Thoracic aorta (tissue), 2 donors: ENCODE measurements around the gene MYL12A. TPM values are rescaled to one million over a fixed set of nuclear protein-coding genes. Genes with fewer than 3 reads are reported as not detected.
"Not testable (repeated sequence)": the region's sequence is repeated elsewhere in the genome, so short reads cannot be mapped to it uniquely, and the experiment has no call there.

ENCODE experiments used
- ATAC-seq: fragments of 150-250 bp; one replicate; pipeline ENCODE4 v1.8.0; 2017; ENCODE audit warnings: low read depth; ENCODE audit not compliant: insufficient number of reproducible peaks, low FRiP score
- DNase-seq: peaks from one replicate; pipeline ENCODE4 v3.0.0-alpha.2; 2020; ENCODE audit warnings: low spot score
- H3K27ac ChIP-seq, 2 donors: fragments of 200-600 bp; sonication (generic); 1 replicate in 1 of 2; 2 replicates in 1 of 2; pipeline ENCODE4 v1.5.1; 2016; ENCODE audit warnings: mild to moderate bottlenecking in 2 of 2, moderate library complexity in 2 of 2
- H3K27me3 ChIP-seq: fragments of 200-600 bp; sonication (generic); replicated peaks from 2 replicates; pipeline ENCODE4 v1.6.0; 2016; ENCODE audit warnings: mild to moderate bottlenecking; ENCODE audit not compliant: insufficient read depth
- H3K36me3 ChIP-seq: fragments of 200-600 bp; sonication (generic); one replicate; pipeline ENCODE4 v1.5.1; 2016
- H3K4me1 ChIP-seq, 2 donors: fragments of 200-600 bp; sonication (generic); 1 replicate in 1 of 2; 2 replicates in 1 of 2; pipeline versions ENCODE4 v1.5.1 to v1.6.0; 2016; ENCODE audit warnings: low read depth in 2 of 2, mild to moderate bottlenecking in 1 of 2; ENCODE audit not compliant: control insufficient read depth in 1 of 2
- H3K4me3 ChIP-seq: fragments of 200-600 bp; sonication (generic); 2 replicates; pipeline ENCODE4 v1.5.1; 2016; ENCODE audit warnings: mild to moderate bottlenecking
- H3K9me3 ChIP-seq: fragments of 200-600 bp; sonication (generic); 2 replicates; pipeline ENCODE4 v1.5.1; 2016
- total RNA-seq, 2 donors: library from RNA; depleted of rRNA; stranded (reverse); fragments of >200 nt; gene quantifications; one replicate each; pipeline versions ENCODE4 v1.1.0 to v1.2.3, GENCODE V29; 2016
- TF ChIP-seq, protein P1 (sequence below): fragments of 200-600 bp; sonication (generic); IDR thresholded peaks from one replicate; pipeline ENCODE4 v1.5.1; 2019; ENCODE audit warnings: antibody characterized with exemption

The MYL12A gene
- 100 to 1,000 TPM; 451 to 800 TPM for total RNA-seq

DNA sequence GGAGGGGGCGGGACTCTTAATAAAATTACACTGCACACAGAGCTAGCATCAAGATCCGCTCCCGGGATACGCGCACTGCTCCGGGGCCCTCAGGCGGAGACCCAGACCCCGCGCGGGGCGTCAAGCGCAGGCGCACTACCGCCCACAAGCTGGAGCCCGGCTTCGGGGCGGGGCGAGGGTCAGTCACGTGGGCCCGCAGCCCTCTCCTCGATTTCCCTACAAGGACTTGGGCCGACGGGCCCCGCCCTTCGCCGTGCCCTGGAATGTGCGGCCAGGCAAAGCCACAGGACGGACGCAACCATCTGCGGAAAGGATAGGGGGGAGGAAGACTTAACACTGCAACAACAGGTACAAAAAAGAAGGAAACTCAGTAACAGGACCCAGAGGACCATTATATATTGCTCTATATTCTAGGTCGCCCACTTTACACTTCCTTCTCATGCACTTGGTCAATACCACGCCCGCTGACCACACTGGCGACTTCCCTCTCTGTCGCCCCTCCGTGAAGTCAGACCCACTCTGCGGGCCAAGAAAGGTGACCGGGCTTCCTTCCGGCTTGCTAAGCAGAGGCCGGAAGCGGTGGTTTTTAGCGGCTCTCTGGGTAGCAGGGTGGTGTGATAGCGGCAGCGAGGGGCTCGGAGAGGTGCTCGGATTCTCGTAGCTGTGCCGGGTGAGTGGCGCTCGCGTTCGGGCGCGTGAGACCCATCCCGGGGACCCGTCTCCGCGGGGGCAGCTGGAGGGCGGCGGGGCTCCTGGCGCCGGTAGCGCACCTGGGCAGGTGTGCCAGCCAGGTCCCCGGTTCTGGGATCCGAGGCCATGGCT lies at the start of gene MYL12A:
TSS of gene MYL12A (plus strand) at position 562 of the 822 bp plus-strand sequence. CDS start 5,447 bp downstream, outside the sequence.
- Histone ChIP-seq H3K36me3 (peaks cover 4% of the 10 kb centered on the region), H3K4me1 (peaks cover 20 to 49% of the 10 kb centered on the region in 2 donors), H3K9me3 (no peaks in the 10 kb centered on the region), H3K27me3 (no peaks in the 10 kb centered on the region), H3K27ac (peak within 1 kb of the TSS; percentile 99 to 100), H3K4me3 (peak within 1 kb of the TSS; percentile 89)
- ATAC-seq (peak; percentile 73), DNase-seq (peak; percentile 86)
- TF ChIP-seq, protein P1, sequence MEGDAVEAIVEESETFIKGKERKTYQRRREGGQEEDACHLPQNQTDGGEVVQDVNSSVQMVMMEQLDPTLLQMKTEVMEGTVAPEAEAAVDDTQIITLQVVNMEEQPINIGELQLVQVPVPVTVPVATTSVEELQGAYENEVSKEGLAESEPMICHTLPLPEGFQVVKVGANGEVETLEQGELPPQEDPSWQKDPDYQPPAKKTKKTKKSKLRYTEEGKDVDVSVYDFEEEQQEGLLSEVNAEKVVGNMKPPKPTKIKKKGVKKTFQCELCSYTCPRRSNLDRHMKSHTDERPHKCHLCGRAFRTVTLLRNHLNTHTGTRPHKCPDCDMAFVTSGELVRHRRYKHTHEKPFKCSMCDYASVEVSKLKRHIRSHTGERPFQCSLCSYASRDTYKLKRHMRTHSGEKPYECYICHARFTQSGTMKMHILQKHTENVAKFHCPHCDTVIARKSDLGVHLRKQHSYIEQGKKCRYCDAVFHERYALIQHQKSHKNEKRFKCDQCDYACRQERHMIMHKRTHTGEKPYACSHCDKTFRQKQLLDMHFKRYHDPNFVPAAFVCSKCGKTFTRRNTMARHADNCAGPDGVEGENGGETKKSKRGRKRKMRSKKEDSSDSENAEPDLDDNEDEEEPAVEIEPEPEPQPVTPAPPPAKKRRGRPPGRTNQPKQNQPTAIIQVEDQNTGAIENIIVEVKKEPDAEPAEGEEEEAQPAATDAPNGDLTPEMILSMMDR: no peak

DNA sequence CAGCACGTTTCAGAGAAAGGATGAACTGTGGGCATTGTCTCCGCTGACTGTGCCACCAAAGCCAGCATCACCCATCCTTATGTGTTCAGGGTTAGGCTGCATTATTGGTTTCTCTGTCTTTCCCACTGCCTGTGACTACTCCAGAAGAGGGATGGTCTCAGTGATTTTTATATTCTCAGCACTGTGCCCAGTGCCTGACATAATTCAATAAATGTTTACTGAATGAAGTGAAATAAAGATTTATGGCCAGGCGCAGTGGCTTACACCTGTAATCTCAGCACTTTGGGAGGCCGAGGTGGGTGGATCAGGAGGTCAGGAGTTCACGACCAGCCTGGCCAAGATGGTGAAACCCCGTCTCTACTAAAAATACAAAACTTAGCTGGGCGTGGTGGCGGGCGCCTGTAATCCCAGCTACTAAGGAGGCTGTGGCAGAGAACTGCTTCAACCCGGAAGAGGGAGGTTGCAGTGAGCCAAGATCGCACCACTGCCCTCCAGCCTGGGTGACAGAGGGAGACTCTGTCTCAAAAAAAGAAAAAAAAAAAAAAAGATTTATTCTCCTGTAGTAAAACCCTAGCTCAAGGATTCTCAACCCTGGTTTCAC lies 49.2 kb upstream of the MYL12A start:
- not testable (repeated sequence) for ATAC-seq, H3K4me1 ChIP-seq, H3K27me3 ChIP-seq, H3K27ac ChIP-seq, DNase-seq, H3K9me3 ChIP-seq, H3K36me3 ChIP-seq, H3K4me3 ChIP-seq

DNA sequence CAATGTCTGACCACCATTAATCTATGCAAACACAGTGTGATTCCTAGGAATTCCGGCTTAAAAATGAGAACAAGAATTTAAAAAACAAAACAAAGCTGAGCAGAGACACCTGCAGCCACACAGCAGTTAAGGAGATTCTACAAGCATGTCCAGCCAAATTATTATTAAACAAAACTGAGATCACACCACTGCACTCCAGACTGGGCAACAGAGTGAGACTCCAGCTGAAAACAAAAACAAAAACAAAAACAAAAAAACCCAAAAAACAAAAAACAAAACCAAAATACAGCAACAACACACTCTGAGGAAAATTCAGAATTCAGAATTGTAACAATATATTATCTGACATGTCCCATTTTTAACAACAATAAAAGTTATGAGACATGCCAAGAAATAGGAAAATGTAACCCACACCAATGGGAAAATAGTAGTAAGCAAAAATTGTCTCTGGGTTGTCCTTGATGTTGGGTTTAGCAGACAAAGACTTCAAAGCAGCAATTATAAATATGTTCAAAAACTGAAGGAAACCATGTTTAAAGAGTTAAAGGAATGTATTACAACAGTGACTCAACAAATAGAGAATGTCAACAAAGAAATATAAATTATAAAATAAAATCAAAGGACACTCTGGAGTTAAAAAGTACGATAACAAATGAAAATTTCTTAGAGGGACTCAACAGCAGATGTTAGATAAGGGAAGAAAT lies 47.5 kb upstream of the MYL12A start:
- Histone ChIP-seq H3K4me3 (no peak overlapping the region), H3K4me1 (no peaks in the 10 kb centered on the region), H3K27ac (no peak overlapping the region), H3K9me3 (peaks cover 6% of the 10 kb centered on the region), H3K36me3 (peaks cover 3% of the 10 kb centered on the region), H3K27me3 (no peaks in the 10 kb centered on the region)
- TF ChIP-seq, protein P1: no peak
- no peak for DNase-seq
- ATAC-seq: no peak

- peaks cover 6% of the 10 kb centered on the region for H3K9me3 ChIP-seq
- no peak overlapping the region for H3K4me3 ChIP-seq
- H3K36me3 ChIP-seq: peaks cover 5% of the 10 kb centered on the region
- TF ChIP-seq, protein P1: no peak
- no peak overlapping the region for H3K27ac ChIP-seq
- no peak for ATAC-seq
- no peak for DNase-seq
- no peaks in the 10 kb centered on the region for H3K27me3 ChIP-seq
- peaks cover 2 to 6% of the 10 kb centered on the region in 2 donors for H3K4me1 ChIP-seq
These were observed 42.4 kb upstream of the MYL12A start for GRCh38 chr18:3205239-3205638.

GRCh38 chr18:3207565-3207964 lies 40.0 kb upstream of the MYL12A start:
- no peak for ATAC-seq
- Histone ChIP-seq H3K9me3 (peaks cover 3% of the 10 kb centered on the region), H3K4me1 (peaks cover 10 to 27% of the 10 kb centered on the region in 2 donors), H3K27me3 (no peaks in the 10 kb centered on the region), H3K36me3 (peaks cover 5% of the 10 kb centered on the region), H3K27ac (no peak overlapping the region), H3K4me3 (no peak overlapping the region)
- TF ChIP-seq, protein P1: no peak
- DNase-seq: no peak
